ENCODE measurements around the gene KIF5A. TPM values are rescaled to one million over a fixed set of nuclear protein-coding genes. Genes with fewer than 3 reads are reported as not detected.

KIF5A gene
- total RNA-seq, 1 donor from 2014 or later, result 7.9 TPM

- Mint-ChIP-seq H3K9me3 (no peaks in the 10 kb centered on the region), H3K27ac (no peak overlapping the region), H3K4me1 (peaks cover 45% of the 10 kb centered on the region), H3K4me3 (peak overlapping the region; percentile 4), H3K36me3 (no peaks in the 10 kb centered on the region), H3K27me3 (ENCODE audit: insufficient read depth, low read depth) (peaks cover 37% of the 10 kb centered on the region)
- Histone ChIP-seq H3K4me3 (peak overlapping the region; percentile 10), H3K79me2 (ENCODE audit: low read depth) (peaks cover 37% of the 10 kb centered on the region), H3K27me3 (peaks cover 24% of the 10 kb centered on the region), H3K9ac (no peak overlapping the region), H3F3A (ENCODE audit: low read depth) (peaks cover 52% of the 10 kb centered on the region), H3K27ac (peak overlapping the region; percentile 59), H3K4me2 (peak overlapping the region; percentile 70), H3K36me3 (no peaks in the 10 kb centered on the region), H3K9me3 (ENCODE audit: low read depth) (no peaks in the 10 kb centered on the region), H4K20me1 (ENCODE audit: low read depth) (peaks cover 57% of the 10 kb centered on the region), H2AFZ (replicated peaks) (no peak overlapping the region), H3K4me1 (peaks cover 33% of the 10 kb centered on the region)
- TF ChIP-seq EZH2 (IDR thresholded peaks at IDR 0.05), result no peak
- TF ChIP-seq EZH2phosphoT487 (IDR thresholded peaks at IDR 0.05), result no peak
- TF ChIP-seq CTCF (IDR thresholded peaks at IDR 0.05), result no peak
- DNase-seq (ENCODE audit: low spot score), result peak; percentile 34
Observed at GRCh38 chr12:57552306-57552651, 2.4 kb downstream of the KIF5A start.

GRCh38 chr12:57552835-57553313 is 3.0 kb downstream of the KIF5A start:
- TF ChIP-seq EZH2 (IDR thresholded peaks at IDR 0.05) (no peak), CTCF (IDR thresholded peaks at IDR 0.05) (no peak), EZH2phosphoT487 (IDR thresholded peaks at IDR 0.05) (no peak)
- Mint-ChIP-seq H3K27me3 (ENCODE audit: insufficient read depth, low read depth) (peaks cover 36% of the 10 kb centered on the region), H3K4me1 (peaks cover 43% of the 10 kb centered on the region), H3K27ac (no peak overlapping the region), H3K4me3 (peak overlapping the region; percentile 65), H3K9me3 (no peaks in the 10 kb centered on the region), H3K36me3 (no peaks in the 10 kb centered on the region)
- peaks cover 18% of the 10 kb centered on the region for H3K27me3 ChIP-seq
- H3K9me3 ChIP-seq (ENCODE audit: low read depth), result no peaks in the 10 kb centered on the region
- no peak overlapping the region for H3K9ac ChIP-seq
- peaks cover 41% of the 10 kb centered on the region for H3K79me2 ChIP-seq (ENCODE audit: low read depth)
- H3K4me2 ChIP-seq, result peak overlapping the region; percentile 70
- H3K4me1 ChIP-seq, result peaks cover 33% of the 10 kb centered on the region
- peaks cover 57% of the 10 kb centered on the region for H4K20me1 ChIP-seq (ENCODE audit: low read depth)
- DNase-seq (ENCODE audit: low spot score), result peak; percentile 62
- H3K36me3 ChIP-seq, result no peaks in the 10 kb centered on the region
- peak overlapping the region; percentile 59 for H3K27ac ChIP-seq
- peaks cover 51% of the 10 kb centered on the region for H3F3A ChIP-seq (ENCODE audit: low read depth)
- H2AFZ ChIP-seq (replicated peaks), result no peak overlapping the region
- peak overlapping the region; percentile 10 for H3K4me3 ChIP-seq

- peaks cover 11% of the 10 kb centered on the region for H3K27me3 ChIP-seq
- peak overlapping the region; percentile 10 for H3K4me3 ChIP-seq
- peak overlapping the region; percentile 70 for H3K4me2 ChIP-seq
- H3K79me2 ChIP-seq (ENCODE audit: low read depth), result peaks cover 43% of the 10 kb centered on the region
- H3K4me1 ChIP-seq, result peaks cover 33% of the 10 kb centered on the region
- peak overlapping the region; percentile 65 for H3K4me3 Mint-ChIP-seq
- no peaks in the 10 kb centered on the region for H3K9me3 ChIP-seq (ENCODE audit: low read depth)
- no peak overlapping the region for H3K9ac ChIP-seq
- H3K36me3 Mint-ChIP-seq, result no peaks in the 10 kb centered on the region
- no peak overlapping the region for H2AFZ ChIP-seq (replicated peaks)
- peaks cover 33% of the 10 kb centered on the region for H3K27me3 Mint-ChIP-seq (ENCODE audit: insufficient read depth, low read depth)
- peaks cover 57% of the 10 kb centered on the region for H4K20me1 ChIP-seq (ENCODE audit: low read depth)
- peak overlapping the region; percentile 59 for H3K27ac ChIP-seq
- TF ChIP-seq CTCF (IDR thresholded peaks at IDR 0.05), result no peak
- no peak for TF ChIP-seq EZH2 (IDR thresholded peaks at IDR 0.05)
- no peak for TF ChIP-seq EZH2phosphoT487 (IDR thresholded peaks at IDR 0.05)
- H3K4me1 Mint-ChIP-seq, result peaks cover 43% of the 10 kb centered on the region
- no peaks in the 10 kb centered on the region for H3K36me3 ChIP-seq
- no peaks in the 10 kb centered on the region for H3K9me3 Mint-ChIP-seq
- H3K27ac Mint-ChIP-seq, result peak overlapping the region; percentile 64
- peaks cover 44% of the 10 kb centered on the region for H3F3A ChIP-seq (ENCODE audit: low read depth)
- DNase-seq (ENCODE audit: low spot score), result no peak
Observed at GRCh38 chr12:57553343-57554202, 3.7 kb downstream of the KIF5A start.

Data from neural progenitor cell (in vitro differentiated cells).